Heart left ventricle (tissue), 13 donors: ENCODE results near the gene PRKAR1B.

Source experiments
- CTCF ChIP-seq, 12 donors: fragments of 200-600 bp; sonication (generic) in 4 of 12; IDR thresholded peaks; one replicate each; pipeline versions ENCODE4 v1.5.0 to v1.8.0; 2018 to 2022; ENCODE audit warnings: antibody characterized with exemption in 12 of 12, mild to moderate bottlenecking in 5 of 12
- POLR2A ChIP-seq, 2 donors: fragments of 450-650 bp; IDR thresholded peaks; one replicate each; pipeline ENCODE4 v1.6.1; 2017; ENCODE audit warnings: antibody characterized with exemption in 2 of 2, mild to moderate bottlenecking in 2 of 2, moderate library complexity in 2 of 2
- donor health status: ischemic (EF 13 %, LVEDD 7.1; RV severe dilation, severe dysfunction).
- donor health status: DM: no; HTN: yes; CAD: no.
- donor health status: DM: no; HTN: no; CAD: no.
- donor health status: ischemic (EF 25% LVEDD 6.9; RV normal size, moderate dysfunction).
- donor health status: ischemic (EF 25% LVEDD 5.7; RV mildly dilated, moderate dysfunction).
- donor health status: ischemic (EF 35%, LVEDD 5.7; RV mildly dilated, moderate dysfunction).
- donor health status: nonischemic (EF 11% LVEDD 7.7; RV severe dilation, severe dysfunction).
- donor health status: DM: yes; HTN: yes; CAD: no.
- donor health status: PGD.
- donor health status: ischemic (EF 29% LVEDD 5.4; RV normal size, mild dysfunction).
- donor health status: nonischemic (EF 23%, LVEDD 6.1; RV moderate dilation, normal function).

- TF ChIP-seq POLR2A (IDR thresholded peaks at IDR 0.05) (no peak), CTCF (IDR thresholded peaks at IDR 0.05) (no peak)
Measured at GRCh38 chr7:659996-660395, 67.1 kb downstream of the PRKAR1B start.
